Activated CD4-positive, alpha-beta T cell treated with anti-CD3 and anti-CD28 coated beads, Interleukin-2, amount 50 U/mL, for 1 hour (primary cell): ENCODE data around the gene OR10V1.
A peak's percentile ranks its signal among the peaks of the same experiment; 100 is the strongest.
"Not testable (repeated sequence)": the region's sequence is repeated elsewhere in the genome, so short reads cannot be mapped to it uniquely, and the experiment has no call there.

Experiments
- DNase-seq: peaks from one replicate; pipeline ENCODE4 v3.0.0-alpha.2; 2020

The OR10V1 gene

DNA sequence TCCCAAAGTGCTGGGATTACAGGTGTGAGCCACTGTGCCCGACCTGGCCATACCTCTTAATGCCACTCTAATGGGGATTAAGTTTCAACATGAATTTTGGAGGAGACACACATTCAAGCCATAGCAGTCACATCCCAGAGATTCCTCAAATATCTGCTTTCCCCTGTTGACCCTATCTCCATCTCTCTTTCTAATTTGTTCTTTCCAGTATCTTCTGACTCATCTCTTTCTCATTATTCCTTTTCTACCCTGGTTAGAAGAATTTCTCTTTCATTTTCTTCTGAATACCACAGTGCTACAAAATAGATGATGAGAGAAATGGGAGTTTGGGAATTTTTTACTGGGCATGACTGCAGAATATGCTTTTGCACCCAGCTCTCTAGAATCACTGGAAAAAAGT lies 5.1 kb downstream of the OR10V1 start:
- DNase-seq, result no peak

- no peak for DNase-seq
Measured at GRCh38 chr11:59707371-59707770, 6.3 kb downstream of the OR10V1 start.

GRCh38 chr11:59706518-59707285 lies 6.9 kb downstream of the OR10V1 start:
- DNase-seq, result no peak

- DNase-seq, result no peak
Measured at GRCh38 chr11:59705294-59705693, 8.4 kb downstream of the OR10V1 start.

- not testable (repeated sequence) for DNase-seq
Measured at GRCh38 chr11:59703515-59703914, 10.1 kb downstream of the OR10V1 start.

DNA sequence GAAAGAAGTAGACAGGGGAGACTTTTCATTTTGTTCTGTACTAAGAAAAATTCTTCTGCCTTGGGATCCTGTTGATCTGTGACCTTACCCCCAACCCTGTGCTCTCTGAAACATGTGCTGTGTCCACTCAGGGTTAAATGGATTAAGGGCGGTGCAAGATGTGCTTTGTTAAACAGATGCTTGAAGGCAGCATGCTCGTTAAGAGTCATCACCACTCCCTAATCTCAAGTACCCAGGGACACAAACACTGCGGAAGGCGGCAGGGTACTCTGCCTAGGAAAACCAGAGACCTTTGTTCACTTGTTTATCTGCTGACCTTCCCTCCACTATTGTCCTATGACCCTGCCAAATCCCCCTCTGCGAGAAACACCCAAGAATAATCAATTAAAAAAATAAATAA lies 13.5 kb downstream of the OR10V1 start:
- not testable (repeated sequence) for DNase-seq

DNA sequence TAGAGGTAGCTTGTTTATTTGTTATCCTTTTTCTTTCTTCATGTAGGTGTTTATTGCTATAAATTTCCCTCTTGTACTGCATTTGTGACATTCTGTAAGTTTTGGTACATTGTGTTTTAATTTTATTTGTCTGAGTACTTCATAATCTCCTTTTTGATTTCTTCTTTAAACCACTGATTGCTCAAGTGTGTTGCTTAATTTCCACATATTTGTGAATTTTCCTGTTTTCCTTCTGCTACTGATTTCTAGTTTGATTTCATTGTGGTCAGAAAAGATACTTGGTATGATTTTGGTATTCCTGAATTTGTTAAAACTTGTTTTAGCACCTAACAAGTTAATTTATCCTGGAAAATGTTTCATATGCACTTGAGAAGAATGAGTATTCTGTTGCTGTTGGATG lies 15.1 kb downstream of the OR10V1 start:
- DNase-seq, result no peak

- DNase-seq, result no peak
Measured at GRCh38 chr11:59692915-59693314, 20.7 kb downstream of the OR10V1 start.

DNA sequence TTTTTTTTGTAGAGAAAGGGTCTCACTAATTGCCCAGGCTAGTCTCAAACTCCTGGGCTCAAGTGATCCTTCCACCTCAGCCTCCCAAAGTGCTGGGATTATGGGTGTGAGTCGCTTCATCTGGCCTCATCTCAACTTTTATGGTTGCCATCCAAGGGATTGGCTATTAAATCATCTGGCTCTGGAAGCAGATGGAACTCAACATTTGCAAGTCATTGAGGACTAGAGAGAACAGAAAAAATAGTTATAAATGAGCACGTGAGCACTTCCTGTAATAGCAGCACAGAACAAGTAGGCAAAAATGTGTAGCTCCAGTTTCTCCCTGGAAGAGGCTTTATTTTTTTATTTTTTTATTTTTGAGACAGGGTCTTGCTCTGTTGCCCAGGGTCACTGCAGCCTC lies 22.5 kb downstream of the OR10V1 start:
- no peak for DNase-seq

- DNase-seq, result no peak
Measured at GRCh38 chr11:59689015-59689414, 24.6 kb downstream of the OR10V1 start.

GRCh38 chr11:59681260-59681725 lies 32.4 kb downstream of the OR10V1 start:
- DNase-seq, result not testable (repeated sequence)

DNA sequence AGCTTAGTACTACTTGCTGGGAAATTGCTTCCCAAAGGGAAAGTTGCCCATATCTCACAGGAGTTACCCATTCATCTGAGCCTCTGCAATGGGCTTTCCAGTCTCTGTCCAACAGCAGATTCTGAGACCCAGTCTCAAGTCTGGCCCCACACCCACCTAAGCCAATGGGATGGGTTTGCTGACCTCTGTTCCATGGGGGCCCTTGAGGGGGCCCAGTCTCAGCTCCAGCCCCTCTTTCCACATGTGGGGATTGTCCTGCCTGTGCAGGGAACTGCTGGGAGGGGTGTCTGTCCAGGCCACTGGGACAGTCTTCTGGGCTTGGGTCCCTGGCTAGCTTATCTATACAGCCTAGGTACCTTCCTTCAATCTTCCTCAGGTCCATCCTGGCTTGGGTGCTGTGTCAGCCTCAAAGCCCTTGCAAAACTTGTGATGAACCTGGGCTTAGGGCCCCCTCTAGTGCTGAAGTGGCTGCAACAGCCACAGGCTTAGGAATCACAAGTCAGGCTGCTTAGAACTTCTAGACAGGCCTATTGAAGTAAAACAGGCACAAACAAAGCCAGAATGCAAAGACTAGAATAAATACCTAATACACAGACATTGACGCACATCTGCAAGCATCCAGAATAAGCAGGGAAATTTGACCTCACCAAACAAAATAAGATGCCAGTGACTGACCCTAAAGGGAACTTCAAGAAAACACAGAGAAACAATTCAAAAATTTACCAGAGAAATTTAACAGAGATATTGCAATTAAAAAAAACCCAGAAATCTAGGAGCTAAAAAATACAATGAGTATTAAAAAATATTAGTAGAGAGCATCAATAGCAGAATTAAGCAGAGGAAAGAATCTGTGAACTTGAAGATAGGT lies 33.1 kb downstream of the OR10V1 start:
- DNase-seq, result peak; percentile 50

DNA sequence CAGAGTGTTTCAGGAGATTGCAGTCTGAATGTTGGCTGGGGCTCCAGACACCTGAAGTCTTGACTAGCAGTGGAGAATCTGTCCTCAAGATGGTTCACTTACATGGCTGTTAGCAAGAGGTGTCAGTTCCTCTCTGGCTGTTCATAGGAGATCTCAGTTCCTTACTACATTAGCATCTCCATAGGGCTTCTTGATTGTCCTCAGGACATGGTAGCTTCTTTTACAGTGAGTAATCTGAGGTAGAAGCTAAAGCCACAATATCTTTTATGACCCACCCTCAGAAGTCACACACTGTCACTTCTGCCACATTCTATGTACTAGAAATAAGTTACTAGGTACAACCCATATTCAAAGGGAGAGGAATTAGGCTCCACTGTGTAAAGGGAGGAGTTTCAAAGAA lies 34.3 kb downstream of the OR10V1 start:
- DNase-seq, result no peak

DNA sequence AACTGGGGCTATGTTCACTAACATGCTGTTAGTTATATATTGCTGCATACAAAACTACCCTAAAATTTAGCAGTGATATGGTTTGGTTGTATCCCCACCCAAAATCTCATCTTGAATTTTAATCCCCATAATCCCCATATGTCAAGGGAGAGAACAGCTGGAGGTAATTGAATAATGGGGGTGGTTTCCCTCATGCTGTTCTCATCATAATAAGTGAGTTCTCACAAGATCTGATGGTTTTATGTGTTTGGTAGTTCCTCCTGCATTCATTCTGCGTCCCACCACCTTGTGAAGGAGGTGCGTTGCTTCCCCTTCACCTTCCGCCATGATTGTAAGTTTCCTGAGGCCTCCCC lies 34.9 kb downstream of the OR10V1 start:
- DNase-seq, result no peak

GRCh38 chr11:59678118-59678812 lies 35.4 kb downstream of the OR10V1 start:
- DNase-seq, result no peak

- no peak for DNase-seq
Measured at GRCh38 chr11:59676205-59676604, 37.4 kb downstream of the OR10V1 start.

GRCh38 chr11:59674291-59674690 lies 39.4 kb downstream of the OR10V1 start:
- no peak for DNase-seq

DNA sequence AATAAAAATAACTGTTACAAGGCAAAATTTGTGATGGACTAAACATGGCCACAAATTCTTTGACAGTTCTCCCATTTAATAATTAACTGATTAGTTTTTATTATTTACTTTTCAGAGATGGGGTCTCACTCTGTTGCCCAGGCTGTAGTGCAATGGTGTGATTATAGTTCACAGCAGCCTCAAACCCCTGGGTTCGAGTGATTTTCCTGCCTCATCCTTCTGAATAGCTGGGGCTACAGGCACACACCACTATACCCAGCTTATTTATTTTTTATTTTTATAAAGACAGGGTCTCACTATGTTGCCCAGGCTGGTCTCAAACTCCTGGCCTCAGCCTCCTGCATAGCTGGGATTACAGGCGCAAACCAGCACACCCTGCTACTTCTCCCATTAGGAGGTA lies 40.4 kb downstream of the OR10V1 start:
- no peak for DNase-seq

DNA sequence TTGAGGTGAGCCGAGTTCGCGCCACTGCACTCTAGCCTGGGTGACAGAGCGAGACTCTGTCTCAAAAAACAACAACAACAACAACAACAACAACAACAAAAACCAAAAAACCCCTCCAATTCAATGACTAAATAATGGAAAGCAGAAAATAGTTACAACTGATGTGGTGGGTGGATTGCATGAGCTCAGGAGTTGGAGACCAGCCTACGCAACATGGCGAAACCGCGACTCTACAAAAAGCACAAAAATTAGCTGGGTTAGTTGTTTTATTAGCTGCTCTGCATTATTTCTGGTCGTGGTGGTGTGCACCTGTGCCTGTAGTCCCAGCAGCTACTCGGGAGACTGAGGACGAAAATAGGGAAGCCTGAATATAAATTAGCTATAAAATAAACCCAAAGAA lies 42.2 kb downstream of the OR10V1 start:
- no peak for DNase-seq

DNA sequence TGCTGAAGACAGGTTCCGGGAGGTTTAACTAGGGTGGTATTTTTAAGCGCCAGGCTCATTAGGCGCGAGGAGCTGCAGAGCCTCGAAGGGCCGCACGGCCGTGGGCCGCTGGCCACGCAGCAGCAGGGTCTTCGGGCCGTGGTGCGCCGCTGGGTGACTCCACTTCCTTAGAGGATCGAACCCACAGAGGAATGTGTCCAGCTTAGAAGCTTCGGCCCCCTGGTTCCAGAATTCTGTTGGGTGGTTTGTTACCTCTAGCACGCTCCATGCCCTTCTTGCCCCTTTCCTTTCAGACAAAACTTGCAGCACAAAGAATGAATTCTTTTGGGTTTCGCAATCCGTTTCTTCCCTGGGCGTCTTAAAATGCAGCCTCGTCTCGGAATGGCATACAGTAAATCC lies 44.0 kb downstream of the OR10V1 start:
- DNase-seq, result no peak

- peak; percentile 99 for DNase-seq
Measured at GRCh38 chr11:59668950-59669610, 44.6 kb downstream of the OR10V1 start, which contains the start of gene PATL1. Gene PATL1 (minus strand): TSS chr11:59669037. CDS start chr11:59668895, 142 bp downstream.

- peak; percentile 60 for DNase-seq
Measured at GRCh38 chr11:59668188-59668949, 45.3 kb downstream of the OR10V1 start.
